OCI-LY1 (cell line): ENCODE data around the gene ARSI.

ENCODE experiments used
- H2AFZ ChIP-seq: fragments of 200-600 bp; sonication (generic), shearing (Covaris generic); 2 replicates; pipeline ENCODE4 v1.6.0; 2014; ENCODE audit warnings: antibody characterized with exemption, mild to moderate bottlenecking, low read length
- H3F3A ChIP-seq: fragments of 200-600 bp; sonication (generic), shearing (Covaris generic); 2 replicates; pipeline ENCODE4 v1.6.0; 2014; ENCODE audit warnings: mild to moderate bottlenecking, antibody characterized with exemption, low read length, moderate library complexity; ENCODE audit not compliant: insufficient read depth
- H3K27ac ChIP-seq: fragments of 200-600 bp; sonication (generic); 2 replicates; pipeline ENCODE4 v1.5.1; 2014; ENCODE audit warnings: low read length, mixed run types, mild to moderate bottlenecking, low read depth; ENCODE audit not compliant: poor library complexity, severe bottlenecking
- H3K27me3 ChIP-seq: fragments of 200-600 bp; sonication (generic); 2 replicates; pipeline ENCODE4 v1.6.0; 2014; ENCODE audit warnings: antibody characterized with exemption, mild to moderate bottlenecking, low read length, moderate library complexity; ENCODE audit not compliant: insufficient read depth
- H3K36me3 ChIP-seq: fragments of 200-600 bp; sonication (generic); 2 replicates; pipeline ENCODE4 v1.6.1; 2014; ENCODE audit warnings: mild to moderate bottlenecking, antibody characterized with exemption, low read length, moderate library complexity, mixed read lengths; ENCODE audit not compliant: insufficient read depth
- H3K4me1 ChIP-seq: fragments of 200-600 bp; sonication (generic); 2 replicates; pipeline ENCODE4 v1.5.1; 2014; ENCODE audit warnings: mild to moderate bottlenecking, low read length, moderate library complexity; ENCODE audit not compliant: insufficient read depth, severe bottlenecking
- H3K4me2 ChIP-seq: fragments of 200-600 bp; sonication (generic), shearing (Covaris generic); 2 replicates; pipeline ENCODE4 v1.6.1; 2014; ENCODE audit warnings: low read length
- H3K4me3 ChIP-seq: fragments of 200-600 bp; sonication (generic); 2 replicates; pipeline ENCODE4 v1.5.1; 2014; ENCODE audit warnings: low read length, low read depth, mild to moderate bottlenecking, mixed read lengths; ENCODE audit not compliant: poor library complexity, severe bottlenecking
- H3K79me2 ChIP-seq: fragments of 200-600 bp; shearing (Covaris generic); 2 replicates; pipeline ENCODE4 v1.6.1; 2016; ENCODE audit warnings: mixed run types, low read length, mixed read lengths; ENCODE audit not compliant: insufficient read depth
- H3K9ac ChIP-seq: fragments of 200-600 bp; sonication (generic), shearing (Covaris generic); 2 replicates; pipeline ENCODE4 v1.6.1; 2014; ENCODE audit warnings: mild to moderate bottlenecking, low read length, mixed read lengths
- H3K9me2 ChIP-seq: fragments of 200-600 bp; sonication (generic), shearing (Covaris generic); 2 replicates; pipeline ENCODE4 v1.6.1; 2014; ENCODE audit warnings: low read depth, mild to moderate bottlenecking, low read length, mixed read lengths
- H3K9me3 ChIP-seq: fragments of 200-600 bp; shearing (Covaris generic); 2 replicates; pipeline ENCODE4 v1.6.1; 2014; ENCODE audit warnings: low read length, mixed read lengths
- H4K20me1 ChIP-seq: fragments of 200-600 bp; sonication (generic), shearing (Covaris generic); 2 replicates; pipeline ENCODE4 v1.6.0; 2016; ENCODE audit warnings: mild to moderate bottlenecking, low read length; ENCODE audit not compliant: insufficient read depth
- EZH2 ChIP-seq: fragments of 200-600 bp; sonication (generic), shearing (Covaris generic); IDR thresholded peaks from 2 replicates; pipeline ENCODE4 v1.8.0; 2017; ENCODE audit warnings: borderline replicate concordance, mixed run types, mild to moderate bottlenecking, antibody characterized with exemption, low read length, moderate library complexity, mixed read lengths
- TF ChIP-seq, protein P1 (sequence below): fragments of 200-600 bp; sonication (generic), shearing (Covaris generic); IDR thresholded peaks from 2 replicates; pipeline ENCODE4 v1.5.1; 2017; ENCODE audit warnings: mild to moderate bottlenecking, antibody characterized with exemption, low read length, moderate library complexity, mixed read lengths

Gene ARSI

DNA sequence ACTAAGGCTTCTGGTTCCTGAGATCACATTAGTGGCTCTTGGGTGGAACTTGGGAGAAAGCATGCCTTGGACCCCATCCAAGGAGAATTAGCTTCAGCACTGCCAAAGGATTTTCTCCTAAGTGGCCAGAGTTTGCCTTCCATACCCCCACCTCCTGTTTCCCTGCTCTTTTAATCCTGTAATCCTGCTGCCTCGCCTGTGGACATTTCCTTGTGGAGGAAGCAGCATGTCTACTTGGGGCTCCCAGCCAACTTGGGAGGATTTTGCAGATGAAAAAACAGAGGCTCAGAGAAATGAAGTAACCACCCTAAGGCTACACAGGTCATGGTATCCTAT, 1.6 kb downstream of the ARSI start:
- no peaks in the 10 kb centered on the region for H3K79me2 ChIP-seq
- no peaks in the 10 kb centered on the region for H3K9me2 ChIP-seq
- no peaks in the 10 kb centered on the region; the same call in 1 of the 2 replicates for H3K27me3 ChIP-seq
- H3K36me3 ChIP-seq = no peaks in the 10 kb centered on the region
- no peaks in the 10 kb centered on the region for H3K9me3 ChIP-seq
- H4K20me1 ChIP-seq = no peaks in the 10 kb centered on the region
- H2AFZ ChIP-seq = no peak overlapping the region
- TF ChIP-seq, protein P1, sequence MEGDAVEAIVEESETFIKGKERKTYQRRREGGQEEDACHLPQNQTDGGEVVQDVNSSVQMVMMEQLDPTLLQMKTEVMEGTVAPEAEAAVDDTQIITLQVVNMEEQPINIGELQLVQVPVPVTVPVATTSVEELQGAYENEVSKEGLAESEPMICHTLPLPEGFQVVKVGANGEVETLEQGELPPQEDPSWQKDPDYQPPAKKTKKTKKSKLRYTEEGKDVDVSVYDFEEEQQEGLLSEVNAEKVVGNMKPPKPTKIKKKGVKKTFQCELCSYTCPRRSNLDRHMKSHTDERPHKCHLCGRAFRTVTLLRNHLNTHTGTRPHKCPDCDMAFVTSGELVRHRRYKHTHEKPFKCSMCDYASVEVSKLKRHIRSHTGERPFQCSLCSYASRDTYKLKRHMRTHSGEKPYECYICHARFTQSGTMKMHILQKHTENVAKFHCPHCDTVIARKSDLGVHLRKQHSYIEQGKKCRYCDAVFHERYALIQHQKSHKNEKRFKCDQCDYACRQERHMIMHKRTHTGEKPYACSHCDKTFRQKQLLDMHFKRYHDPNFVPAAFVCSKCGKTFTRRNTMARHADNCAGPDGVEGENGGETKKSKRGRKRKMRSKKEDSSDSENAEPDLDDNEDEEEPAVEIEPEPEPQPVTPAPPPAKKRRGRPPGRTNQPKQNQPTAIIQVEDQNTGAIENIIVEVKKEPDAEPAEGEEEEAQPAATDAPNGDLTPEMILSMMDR = no peak
- no peak for TF ChIP-seq EZH2
- no peak overlapping the region for H3K4me3 ChIP-seq
- H3K4me2 ChIP-seq = no peak overlapping the region
- no peaks in the 10 kb centered on the region for H3F3A ChIP-seq
- H3K9ac ChIP-seq = no peak overlapping the region
- no peaks in the 10 kb centered on the region for H3K4me1 ChIP-seq
- no peak overlapping the region for H3K27ac ChIP-seq

DNA sequence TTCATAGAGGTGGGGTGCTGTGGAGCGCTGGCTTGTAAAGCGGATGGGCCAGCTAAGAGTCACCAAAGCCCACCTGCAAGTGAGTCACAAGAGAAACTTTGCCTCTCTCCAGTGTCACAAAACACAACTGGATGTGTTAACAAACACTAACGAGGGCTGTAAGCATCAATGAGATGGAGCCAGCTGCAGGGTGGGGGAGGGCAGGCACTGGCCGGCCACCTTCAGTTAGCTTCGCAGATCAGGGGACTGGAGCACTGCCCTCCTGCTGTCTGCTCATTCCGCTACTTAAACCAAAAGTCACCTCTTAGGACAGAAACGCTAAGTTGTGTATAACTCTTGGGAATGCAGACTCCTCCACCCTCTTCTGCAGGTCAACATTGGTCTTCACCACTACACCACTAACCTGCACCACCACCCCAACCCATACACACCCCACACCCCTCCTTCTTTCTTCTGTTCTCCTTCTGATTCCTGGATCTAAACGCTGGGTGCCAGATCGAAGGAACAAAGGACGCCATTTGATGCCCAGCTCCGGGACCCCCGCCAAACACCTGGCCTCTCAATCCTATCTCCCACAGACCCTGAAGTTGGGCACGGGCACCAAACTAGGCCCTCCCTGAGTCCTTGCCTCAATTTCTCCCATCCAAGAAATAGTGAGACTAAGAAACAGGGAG, 2.1 kb downstream of the ARSI start:
- no peak overlapping the region for H3K9ac ChIP-seq
- H3K4me2 ChIP-seq = no peak overlapping the region
- no peak overlapping the region for H2AFZ ChIP-seq

DNA sequence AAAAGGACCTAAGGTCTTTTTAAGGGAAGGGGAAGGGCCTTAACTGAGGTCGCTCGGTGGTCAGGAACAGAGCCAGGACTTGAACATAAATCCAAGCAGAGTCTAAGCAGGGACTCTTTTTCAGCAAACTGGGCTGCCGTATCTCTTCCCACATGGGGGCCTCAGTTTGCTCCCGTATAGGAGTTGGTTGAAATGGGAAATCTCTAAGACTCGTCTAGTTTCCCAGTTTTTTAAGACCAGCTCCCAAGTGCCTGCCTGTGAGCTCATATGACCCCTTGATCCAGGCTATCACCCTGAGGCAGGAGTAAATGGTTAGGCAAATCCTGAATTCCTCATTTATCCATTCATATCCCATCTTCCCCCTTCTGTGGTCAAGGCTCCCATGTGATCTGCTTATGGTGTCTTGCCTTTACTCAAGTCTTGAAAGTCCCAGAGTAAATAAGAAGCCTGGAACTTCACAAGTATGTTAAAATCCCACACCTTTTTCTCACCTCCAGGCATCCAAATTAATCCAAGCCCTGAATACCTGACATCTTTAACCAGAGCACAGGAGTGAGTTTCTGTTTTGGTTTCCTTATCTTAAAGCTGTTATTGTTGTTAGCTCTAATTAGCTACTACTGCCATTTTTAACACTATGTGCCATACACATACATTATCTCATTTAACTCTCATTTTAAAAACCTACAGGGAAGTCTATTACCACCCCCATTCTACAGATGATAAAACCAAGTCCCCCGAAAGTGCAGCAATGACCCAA, 3.0 kb downstream of the ARSI start:
- Histone ChIP-seq H3K9ac (no peak overlapping the region), H2AFZ (no peak overlapping the region), H3K79me2 (no peaks in the 10 kb centered on the region), H3K4me1 (no peaks in the 10 kb centered on the region), H3K36me3 (no peaks in the 10 kb centered on the region), H3K9me2 (no peaks in the 10 kb centered on the region), H4K20me1 (no peaks in the 10 kb centered on the region), H3K27ac (no peak overlapping the region), H3K4me3 (no peak overlapping the region), H3K27me3 (no peaks in the 10 kb centered on the region; the same call in 1 of the 2 replicates), H3K4me2 (no peak overlapping the region), H3K9me3 (no peaks in the 10 kb centered on the region), H3F3A (no peaks in the 10 kb centered on the region)
- TF ChIP-seq, protein P1 = no peak
- no peak for TF ChIP-seq EZH2

More for the DNA sequence above, 2.1 kb downstream of the ARSI start:
- no peaks in the 10 kb centered on the region for H3K9me2 ChIP-seq
- H3K4me1 ChIP-seq = no peaks in the 10 kb centered on the region
- no peaks in the 10 kb centered on the region for H3F3A ChIP-seq
- no peaks in the 10 kb centered on the region for H3K9me3 ChIP-seq
- no peaks in the 10 kb centered on the region for H4K20me1 ChIP-seq
- H3K36me3 ChIP-seq = no peaks in the 10 kb centered on the region
- no peak for TF ChIP-seq EZH2
- TF ChIP-seq, protein P1 = no peak
- H3K79me2 ChIP-seq = no peaks in the 10 kb centered on the region
- no peak overlapping the region for H3K27ac ChIP-seq
- no peaks in the 10 kb centered on the region; the same call in 1 of the 2 replicates for H3K27me3 ChIP-seq
- H3K4me3 ChIP-seq = no peak overlapping the region
